ENCODE data around the gene LRP8.
A peak's percentile ranks its signal among the peaks of the same experiment; 100 is the strongest.
"Not testable (repeated sequence)": the region's sequence is repeated elsewhere in the genome, so short reads cannot be mapped to it uniquely, and the experiment has no call there.

The LRP8 gene

DNA sequence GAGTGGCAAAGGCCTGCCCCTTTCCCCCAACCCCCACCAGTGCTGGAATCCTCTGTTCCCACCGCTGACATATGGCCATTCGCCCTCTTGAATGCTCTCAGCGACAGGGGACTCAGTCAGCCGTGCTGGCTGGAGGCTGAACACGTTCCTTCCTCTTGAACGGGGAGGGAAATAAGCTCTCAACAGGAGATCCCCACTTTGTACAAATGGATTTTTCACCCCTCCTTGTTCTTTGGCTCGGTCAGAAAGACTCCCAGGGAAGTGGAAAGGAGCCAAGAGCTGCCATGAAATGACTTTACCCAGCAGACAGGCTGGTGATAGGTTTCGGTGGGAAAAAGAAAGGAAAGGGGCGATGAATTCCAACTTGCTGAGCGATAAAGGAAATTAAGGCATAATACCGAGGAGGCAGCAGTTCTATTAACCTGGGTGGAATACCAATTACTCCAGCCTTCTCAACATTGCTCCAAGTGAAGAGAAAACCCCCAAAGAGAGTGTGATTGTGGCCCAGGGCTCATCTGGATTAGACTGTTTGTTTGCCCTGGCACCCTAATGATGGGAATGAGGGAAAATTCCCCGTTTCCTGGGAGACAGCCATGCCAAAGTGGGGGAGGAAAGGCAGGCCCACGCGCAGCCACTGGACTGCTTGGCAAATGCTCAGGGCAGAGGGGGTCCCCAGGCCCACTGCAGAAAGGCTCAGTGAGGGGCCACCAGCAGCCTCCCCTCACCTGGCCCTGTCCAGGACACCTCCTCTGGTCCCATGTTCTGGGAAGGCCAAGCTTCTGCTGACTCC lies 23.9 kb downstream of the LRP8 start:
- DNase-seq, result no peak

DNA sequence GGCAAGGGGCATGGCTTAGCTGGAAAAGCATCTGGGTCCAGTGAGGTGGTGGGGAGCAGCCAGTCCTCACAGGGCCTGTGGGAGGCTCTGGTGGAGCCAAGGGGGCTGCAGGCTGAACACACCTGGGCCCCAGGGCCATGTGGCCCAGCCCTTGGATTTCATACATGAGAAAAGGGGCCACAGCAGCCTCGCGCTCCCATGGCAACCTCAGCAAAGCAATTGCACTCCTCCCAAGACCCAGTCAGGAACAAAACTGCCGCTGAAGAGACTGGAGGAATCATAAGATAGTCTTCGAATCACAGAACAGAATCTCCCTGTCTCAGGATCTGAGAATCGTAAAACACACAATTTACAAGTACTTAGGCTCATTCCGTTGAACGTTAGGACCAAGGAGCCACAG lies 24.6 kb downstream of the LRP8 start:
- no peak for DNase-seq

DNA sequence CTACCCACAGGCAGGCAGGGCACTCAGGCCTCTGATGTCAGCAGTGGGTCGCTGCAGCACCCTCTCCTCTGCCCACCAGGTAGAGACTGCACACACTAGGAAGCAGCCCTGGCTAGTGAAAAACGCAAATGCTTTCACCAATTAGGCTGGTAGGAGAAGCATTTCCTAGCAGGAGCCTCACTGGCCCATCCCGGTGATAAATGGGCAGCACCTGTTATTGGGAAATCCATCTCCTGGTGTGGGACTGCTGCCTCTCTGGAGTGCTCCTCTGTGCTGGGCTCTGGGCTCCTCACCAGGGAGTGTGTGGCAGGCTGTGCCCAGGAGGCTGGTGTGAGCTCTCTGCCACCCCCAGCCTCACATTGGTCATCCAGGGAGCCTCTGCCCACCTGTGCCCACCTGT lies 28.6 kb downstream of the LRP8 start:
- DNase-seq, result no peak

DNA sequence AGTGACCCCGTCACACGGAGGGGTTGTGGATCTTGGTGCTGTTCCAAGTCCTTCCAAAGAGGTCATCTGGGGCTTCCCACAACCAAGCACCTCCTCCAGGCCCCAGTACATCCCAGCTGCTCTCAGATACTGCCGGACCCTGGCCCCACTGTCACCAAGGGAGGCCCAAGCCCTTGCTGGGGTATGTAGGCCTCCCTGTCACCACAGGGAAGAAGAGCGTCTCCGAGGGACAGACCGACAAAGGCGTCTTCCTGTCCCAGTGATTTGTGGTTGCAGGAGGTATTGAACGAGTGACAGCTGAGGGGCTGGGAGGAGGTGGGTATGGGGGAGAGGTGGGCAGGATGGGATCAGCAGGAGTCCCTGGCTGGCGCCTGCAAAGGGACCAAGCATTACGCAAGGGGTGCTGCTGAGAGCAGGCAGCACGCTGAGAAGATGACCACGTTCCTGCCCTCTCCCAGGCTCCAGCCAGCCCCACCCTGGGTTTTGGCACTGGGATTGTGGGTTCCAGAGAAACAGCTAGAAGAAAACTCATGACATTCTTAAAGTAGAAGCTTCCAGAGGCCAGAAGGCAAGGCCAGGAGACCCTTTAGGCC lies 29.7 kb downstream of the LRP8 start:
- no peak for DNase-seq

DNA sequence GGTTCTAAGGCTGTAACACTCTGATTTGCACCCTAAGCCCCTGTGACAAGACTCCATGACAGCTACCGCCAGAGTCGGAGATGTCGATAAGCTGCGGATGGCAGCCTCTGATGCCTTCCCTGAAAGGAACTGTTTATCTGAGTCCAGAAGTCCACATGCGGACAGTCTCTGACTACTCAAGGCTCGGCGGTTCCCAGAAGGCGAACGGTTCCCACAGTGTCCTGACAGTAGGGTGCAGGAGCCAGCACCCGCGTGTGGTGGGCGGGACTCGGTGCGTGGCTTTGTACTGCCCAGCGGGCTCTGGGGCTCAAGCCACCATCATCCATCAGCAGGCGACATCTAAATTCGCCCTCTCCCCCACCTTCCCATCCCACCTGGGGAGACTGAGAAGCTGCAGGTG lies 30.7 kb downstream of the LRP8 start:
- no peak for DNase-seq

DNA sequence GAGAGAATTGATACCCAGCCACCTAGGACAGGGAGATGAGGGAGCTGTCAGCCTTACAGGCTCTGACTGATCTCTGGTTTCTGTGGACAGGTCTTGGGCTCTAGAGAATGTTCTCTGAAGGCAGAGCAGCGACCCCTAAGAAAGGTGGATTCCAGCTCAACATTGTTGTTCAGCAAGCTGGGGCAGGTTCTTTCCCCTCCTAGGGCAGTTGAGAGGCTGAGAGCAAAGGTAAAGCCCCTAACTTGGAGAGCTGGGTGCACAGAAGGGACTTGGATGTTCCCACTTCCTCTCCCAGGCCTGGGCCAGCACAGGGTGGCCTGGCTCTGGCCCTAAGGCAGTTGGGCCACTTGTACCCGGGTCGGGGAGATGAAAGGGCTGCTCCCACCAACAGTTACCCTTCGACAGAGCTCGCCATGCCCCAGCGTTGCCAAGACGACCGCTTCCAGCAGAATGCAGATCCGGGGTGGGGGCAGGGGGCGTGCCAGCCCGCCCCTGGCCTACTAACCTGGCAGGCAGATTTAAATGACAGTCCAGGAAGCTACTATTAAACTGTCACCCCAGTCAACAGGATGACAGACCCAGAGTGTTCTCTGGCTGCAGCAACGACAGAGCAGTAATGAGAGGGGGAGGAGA lies 31.6 kb downstream of the LRP8 start:
- DNase-seq, result no peak

DNA sequence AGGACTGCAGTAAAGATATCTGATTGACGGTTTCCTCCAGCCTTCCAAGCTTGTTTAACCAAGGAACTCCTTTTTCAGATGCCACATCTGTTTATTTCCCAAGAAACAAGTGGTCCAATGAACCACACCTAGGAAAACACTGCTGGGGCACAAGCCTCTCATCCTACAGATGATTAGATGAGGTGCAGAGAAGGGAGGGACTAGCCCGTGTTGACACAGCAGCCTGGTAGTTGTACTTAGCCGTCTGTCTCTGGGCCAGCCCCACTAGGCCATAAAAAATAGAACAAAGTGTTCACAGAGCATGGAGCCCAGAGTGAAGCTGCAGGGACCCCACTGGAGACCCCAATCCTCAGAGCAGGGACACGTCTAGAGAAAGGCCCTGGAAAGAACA lies 32.1 kb downstream of the LRP8 start:
- no peak for DNase-seq

DNA sequence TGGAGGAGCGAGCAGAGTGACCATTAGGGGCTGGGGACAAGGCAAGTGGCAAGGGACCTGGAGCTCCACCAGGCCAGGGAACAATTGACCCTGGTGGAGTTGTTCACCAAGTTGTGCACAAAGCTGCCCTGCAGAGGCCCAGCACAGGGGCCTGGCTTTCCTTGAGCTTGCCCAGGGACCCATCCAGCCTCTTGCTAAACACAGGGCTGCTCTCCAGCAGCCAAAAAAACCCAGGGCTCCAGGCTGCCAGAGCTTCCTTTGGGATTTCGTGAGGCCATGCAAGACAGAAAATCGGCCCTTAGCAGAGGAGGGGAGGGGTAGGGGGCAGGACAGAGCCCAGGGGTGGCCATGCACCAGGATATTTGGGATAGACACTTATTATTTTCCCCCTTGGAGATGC lies 32.6 kb downstream of the LRP8 start:
- DNase-seq, result no peak

DNA sequence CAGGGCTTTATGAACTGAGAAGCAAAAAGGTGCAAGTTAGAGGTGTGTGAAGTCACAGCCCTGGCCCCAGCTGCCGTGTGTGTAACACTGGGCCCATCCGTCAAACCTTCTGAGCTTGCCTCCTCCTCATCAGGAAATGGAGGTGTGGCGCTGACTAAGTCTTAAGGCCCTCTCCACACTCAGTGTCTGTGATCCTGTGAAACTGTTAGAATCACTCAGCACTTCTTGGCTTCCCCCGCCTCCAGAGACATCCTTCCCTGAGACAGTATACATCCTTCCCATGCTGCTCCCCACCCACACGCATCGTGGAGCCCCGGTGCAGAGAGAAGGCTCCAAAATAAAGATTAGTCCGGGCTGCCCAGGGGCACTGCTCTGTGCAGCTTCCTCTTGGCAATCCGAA lies 33.3 kb downstream of the LRP8 start:
- DNase-seq, result no peak

DNA sequence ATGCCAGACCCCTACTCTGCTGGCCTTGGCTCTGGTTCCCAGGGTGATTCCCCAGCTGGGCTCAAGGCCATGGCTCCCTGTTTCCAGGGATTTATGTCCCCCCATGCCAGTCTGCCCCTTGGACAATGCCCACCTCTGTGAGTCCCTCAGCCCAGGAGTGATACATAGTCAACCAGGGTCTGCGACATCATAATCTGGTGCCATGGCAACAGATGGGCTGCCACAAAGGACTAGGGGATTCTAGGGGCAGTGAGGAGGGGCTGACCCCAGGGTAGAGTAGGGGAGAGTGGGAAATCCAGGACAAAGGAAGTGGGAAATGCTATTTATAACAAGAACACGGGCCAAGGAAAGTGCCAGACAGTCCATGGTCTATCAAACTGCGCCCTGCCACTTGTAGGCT lies 33.8 kb downstream of the LRP8 start:
- no peak for DNase-seq

DNA sequence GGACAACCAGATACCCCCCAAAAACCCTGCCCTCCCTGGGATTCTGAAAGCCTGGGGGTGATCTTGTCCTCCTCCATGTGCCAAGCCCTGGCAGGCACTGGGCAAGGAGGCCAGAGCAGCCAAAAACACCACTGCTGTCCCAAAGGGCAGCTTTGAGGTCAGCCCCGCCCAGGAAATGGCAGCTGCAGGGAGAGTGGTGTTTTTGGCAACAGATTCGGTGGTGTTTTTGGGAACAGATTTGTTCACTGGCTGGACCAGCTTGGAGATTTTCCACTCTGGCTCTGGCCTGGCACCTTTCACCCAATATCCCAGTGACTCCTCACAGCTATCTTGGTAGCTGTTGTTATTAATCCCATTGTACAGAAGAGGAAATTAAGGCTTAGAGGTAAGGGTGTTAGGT lies 34.7 kb downstream of the LRP8 start:
- DNase-seq, result no peak

DNA sequence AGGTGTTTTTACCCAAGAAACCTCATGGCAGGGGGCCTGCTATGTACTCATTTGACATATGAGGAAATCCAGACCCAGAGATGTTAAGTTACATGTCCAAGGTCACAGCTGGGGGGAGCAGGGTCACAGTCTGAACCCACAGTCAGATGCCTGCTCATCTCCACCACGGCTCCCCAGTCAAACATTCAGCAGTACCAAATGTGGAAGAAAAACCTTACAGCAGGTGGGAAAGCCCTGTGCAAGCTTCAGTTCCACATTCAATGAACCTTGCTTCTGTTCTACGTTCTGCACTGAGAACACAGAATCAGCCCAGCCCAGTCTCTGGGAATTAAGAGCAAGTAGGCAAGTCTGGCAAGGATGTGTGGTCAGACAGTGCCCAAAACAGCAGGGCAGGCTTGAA lies 35.2 kb downstream of the LRP8 start:
- DNase-seq, result no peak

DNA sequence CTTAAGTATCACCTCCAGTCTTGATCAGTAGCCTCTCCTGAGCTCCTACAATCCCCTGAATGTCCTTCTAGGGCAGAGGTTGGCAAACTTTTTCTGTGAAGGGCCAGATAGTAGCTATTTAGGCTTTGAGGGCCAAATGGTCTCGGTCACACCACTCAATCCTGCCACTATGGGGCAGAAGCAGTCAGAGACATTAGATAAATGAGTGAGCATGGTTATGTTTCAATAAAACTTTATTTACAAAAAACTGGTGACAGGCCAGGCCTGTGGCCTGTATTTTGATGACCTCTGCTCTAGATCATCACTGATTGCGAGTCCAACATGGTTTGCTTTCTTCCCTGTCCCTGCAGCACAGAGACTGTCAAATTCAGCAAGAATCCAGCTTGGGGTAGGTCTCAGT lies 36.3 kb downstream of the LRP8 start:
- peak; percentile 36 for DNase-seq

DNA sequence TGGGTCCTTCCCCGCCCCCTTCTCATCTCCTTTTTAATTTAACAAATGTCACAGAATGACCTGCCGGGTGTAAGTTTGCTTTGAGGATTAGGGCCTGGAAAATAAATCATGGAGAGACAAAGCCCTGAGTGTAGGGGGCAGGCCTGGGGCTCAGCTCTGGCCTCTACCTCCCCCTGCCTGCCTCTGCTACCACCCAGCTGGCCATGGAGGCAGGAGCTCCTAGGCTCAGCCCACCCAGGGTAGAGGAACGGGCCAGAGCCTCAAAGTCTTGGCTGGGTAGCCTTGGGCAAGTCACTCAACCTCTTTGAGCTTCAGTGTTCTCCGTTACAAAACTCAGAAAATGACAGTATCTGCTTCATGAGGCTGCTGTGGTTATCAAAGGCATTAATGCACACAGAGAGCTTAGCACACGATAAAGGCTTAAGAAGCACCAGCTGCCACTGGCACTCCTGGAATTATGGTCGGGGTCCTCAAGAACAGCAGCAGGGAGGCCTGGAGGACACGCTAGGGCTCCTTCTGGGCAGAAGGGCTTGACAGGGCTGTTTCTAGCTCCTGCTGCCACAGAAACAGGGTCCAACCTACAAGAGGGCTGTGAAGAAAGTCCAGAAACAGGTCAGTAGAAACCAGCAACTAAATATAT lies 39.0 kb downstream of the LRP8 start:
- no peak for DNase-seq

DNA sequence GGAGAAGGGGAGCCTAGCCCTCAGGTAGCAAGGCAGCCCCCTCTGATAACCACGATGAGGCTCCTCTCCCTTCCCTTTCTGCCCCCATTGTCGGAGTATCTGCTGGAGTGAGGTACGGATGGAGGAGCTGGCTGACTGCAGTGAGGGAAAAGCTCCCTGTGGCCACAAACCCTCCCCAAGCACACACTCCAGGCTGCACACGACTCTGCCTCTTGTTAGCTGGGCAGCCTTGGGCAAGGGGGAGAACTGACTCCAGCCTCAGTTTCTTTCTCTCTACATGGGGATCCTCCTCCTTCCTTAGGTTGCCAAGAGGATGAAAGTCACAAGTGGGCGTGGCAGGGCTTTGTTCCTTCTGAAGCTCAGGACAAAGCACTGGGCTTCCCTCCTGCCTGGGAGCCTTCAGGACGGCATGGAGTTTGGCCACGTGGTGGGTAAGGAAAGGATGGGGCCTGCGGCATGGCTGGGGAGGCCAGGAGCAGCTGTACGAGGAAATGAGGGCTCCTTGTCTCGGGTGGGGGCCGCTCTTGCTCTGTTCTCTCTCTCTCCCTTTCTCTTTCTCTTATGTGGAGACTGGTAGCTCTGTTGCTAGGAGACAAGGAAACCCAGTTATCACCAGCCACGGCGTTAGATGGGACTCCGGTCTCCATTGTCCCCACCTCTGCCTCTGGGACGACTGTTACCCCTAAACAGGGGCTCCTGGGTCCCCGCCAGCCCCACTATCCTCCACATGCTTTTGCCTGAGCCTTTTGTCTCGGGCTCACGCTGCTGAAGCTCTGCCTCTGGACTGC lies 39.7 kb downstream of the LRP8 start:
- DNase-seq, result no peak

DNA sequence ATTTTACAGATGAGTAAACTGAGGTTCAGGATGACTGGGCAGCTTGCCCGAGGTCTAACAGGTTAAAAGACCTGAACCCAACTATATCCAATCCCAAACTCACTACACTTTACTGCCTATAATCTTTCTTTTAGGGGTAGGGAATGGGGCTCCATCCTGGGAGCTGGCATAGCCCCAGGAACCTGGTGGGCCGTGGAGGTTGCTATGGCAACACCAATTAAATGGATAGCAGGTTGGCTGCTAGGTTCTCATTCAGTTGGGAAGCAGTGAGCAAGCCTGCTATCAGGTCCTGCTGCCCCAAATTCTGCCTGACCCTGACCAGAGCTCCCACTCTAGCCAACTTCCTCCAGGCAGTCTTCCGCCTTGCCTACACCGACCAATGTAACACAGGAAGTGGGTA lies 40.9 kb downstream of the LRP8 start:
- no peak for DNase-seq

DNA sequence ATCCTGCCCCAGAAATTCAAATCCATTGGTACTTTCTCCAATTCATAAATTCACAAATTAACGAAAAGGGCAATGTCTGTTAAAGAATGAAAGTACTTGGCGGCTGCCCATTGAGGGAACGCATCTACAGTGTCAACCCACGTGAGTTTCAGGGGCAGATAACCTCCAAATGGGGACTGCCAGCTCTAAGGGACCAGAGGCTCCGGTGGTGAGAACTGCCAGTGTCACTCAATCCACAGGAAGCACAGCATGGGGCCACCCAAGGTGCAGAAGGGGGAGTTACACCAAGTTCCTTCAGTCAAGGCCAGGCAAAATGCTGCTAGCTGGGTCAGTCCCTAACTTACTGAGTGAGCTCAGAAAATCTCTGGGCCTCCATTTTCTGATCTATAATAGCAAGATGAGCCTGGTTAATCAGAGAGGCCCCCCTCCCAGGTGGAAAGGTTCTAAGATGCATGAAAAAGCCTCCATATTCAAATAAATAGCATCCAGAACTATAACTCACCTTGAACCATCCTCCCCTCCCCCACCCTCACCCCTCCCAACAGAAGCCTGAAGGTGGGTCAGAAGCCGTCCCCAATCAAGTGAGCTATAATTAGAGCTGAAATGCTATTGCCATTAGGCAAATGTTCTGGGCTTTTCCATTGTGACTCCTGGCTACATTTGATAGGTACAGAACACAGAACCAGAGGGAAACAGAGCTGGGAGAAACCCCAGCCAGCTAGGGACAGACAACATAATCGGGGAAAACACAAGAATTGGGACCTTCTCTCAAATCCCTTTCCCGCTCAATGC lies 41.7 kb downstream of the LRP8 start:
- DNase-seq, result no peak

DNA sequence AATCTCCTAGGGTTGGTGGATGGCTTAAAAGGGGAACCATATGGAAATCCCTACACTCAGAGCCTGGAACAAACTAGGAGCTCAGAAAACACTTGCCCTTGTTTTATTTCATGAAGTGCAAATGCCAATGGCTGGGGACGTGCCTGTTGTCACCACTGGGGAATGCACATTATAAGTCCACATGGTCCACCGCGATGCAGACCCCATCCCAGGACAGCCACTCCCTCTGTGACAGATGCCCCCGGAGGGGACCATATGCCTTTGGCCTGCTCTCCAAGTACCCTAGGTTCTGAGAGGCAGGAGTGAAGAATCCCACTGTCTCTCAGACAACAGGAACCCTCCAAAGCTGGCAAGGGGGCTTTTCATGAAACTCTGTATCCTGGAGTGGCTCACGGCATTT lies 42.3 kb downstream of the LRP8 start:
- DNase-seq, result no peak

DNA sequence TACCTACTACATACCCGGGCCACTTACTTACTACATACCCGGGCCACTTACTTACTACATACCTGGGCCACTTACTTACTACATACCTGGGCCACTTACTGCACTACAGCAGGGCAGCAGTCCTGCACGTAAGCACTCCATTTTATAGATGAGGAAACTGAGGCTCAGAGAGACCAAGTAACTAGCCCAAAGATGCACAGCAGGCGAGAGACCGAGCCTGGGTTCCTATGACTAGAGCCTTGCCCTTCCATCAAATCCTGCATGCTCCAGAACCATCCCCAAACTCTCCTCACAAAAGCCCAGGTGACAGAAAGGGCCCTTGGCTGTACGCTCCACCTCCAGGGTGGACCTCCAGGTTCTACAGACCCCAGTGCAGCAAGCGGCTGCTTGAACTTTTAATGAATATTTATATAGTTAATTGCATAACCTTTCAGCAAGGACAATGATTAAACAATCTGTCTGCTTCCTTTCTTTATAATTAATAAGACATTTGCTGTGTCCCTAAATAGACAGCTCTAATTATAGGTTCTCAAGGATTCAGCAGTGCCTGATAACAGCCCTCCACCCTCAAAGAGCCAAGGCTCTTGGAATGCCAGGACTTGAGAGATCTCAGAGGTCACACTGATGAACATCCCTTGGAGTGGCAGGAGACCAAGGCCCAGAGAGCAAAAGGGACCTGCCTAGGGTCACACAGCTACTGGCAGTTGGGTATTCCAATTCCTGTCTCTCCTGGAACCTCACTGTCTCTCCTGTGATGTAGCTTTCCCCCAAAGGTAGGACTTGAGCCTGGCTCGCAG lies 43.4 kb downstream of the LRP8 start:
- DNase-seq, result no peak

DNA sequence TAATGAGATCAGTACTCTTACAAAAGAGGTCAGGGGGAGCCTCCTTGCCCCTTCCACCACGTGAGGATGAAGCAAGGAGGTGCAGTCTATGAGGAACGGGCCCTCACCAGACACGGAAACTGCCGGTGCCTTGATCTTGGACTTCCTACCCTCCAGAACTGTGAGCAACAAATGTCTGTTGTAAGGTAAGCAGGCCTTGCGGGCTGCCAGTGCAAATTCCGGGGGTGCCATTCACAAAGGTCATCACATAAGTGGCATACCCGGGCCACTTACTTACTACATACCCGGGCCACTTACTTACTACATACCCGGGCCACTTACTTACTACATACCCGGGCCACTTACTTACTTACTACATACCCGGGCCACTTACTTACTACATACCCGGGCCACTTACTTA lies 44.7 kb downstream of the LRP8 start:
- DNase-seq, result not testable (repeated sequence)

DNA sequence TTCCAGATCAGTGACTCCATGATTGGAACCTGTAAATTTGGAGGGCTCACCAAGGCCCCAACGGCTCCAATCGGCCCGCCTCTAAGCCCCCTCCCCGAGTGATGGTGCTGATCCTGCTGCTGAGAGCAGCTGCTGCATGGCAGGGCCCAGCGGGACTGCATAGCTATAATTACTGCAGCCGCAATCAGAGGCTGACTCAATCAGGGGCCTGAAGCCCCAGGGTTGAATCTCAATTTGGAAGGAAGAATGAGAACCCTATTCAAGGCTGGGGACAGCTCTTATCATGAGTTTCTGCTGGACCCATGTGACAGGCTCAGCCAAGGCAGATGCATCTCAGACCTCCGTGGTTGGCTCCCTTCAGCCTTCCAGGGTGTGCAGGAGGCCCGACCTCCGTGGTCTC lies 46.7 kb downstream of the LRP8 start:
- no peak for DNase-seq

DNA sequence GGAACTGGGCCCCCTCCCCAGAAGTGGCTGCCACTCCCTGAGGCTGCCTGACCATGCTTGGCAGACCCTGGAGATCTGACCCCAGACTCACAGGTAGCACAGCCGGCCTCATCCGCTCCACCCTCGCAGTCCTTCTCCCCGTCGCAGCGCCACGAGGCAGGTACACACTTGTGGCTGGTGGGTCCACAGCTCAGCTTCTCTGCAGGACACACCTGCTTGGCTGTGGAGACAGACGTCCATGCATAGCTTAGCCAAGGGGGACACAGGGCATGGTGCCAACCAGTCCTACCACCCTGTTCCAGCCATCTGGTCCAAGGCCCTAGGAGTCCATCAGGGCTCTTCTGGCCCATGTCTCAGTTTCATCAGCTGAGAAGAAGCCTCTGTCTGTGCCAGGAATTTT lies 47.4 kb downstream of the LRP8 start:
- DNase-seq, result no peak
